Brain microvascular endothelial cell (primary cell): ENCODE data around the gene ARHGAP32.

Experiments used
- DNase-seq: peaks from one replicate; pipeline ENCODE4 v3.0.0-alpha.2; 2020
- H3K27ac ChIP-seq: fragments of 250-450 bp; sonication (Bioruptor Pico); 2 replicates; pipeline ENCODE4 v1.5.1; 2020; ENCODE audit warnings: mild to moderate bottlenecking, moderate library complexity
- H3K27me3 ChIP-seq: fragments of 250-450 bp; sonication (Bioruptor Pico); replicated peaks from 2 replicates; pipeline ENCODE4 v1.5.1; 2020; ENCODE audit warnings: mild to moderate bottlenecking
- H3K36me3 ChIP-seq: fragments of 250-450 bp; sonication (Bioruptor Pico); replicated peaks from 2 replicates; pipeline ENCODE4 v1.5.1; 2020; ENCODE audit warnings: mild to moderate bottlenecking
- H3K4me3 ChIP-seq: 2 replicates; pipeline ENCODE4 v1.5.1; 2011; ENCODE audit warnings: low read depth, mild to moderate bottlenecking, control low read depth, low read length, moderate library complexity
- CTCF ChIP-seq: IDR thresholded peaks from 2 replicates; pipeline ENCODE4 v1.5.1; 2011; ENCODE audit warnings: low read depth, mild to moderate bottlenecking, moderate library complexity, low read length, control low read depth, inconsistent platforms; ENCODE audit errors: missing control alignments
- in situ Hi-C: cut with HindIII; loops from 2 replicates; pipeline ENCODE4 v1.10.0; 2017; ENCODE audit warnings: low sequenced_read_pairs, low pct_ligation_motif_present

The ARHGAP32 gene

GRCh38 chr11:129115652-129116586, 76.2 kb downstream of the ARHGAP32 start:
- Histone ChIP-seq H3K36me3 (no peaks in the 10 kb centered on the region), H3K27me3 (no peaks in the 10 kb centered on the region), H3K4me3 (no peak overlapping the region), H3K27ac (peak overlapping the region; percentile 30)
- TF ChIP-seq CTCF, result no peak
- DNase-seq, result peak; percentile 0
- in situ Hi-C loops, result no loop called here

- no peaks in the 10 kb centered on the region for H3K27me3 ChIP-seq
- H3K27ac ChIP-seq, result no peak overlapping the region
- DNase-seq, result no peak
- no peak overlapping the region for H3K4me3 ChIP-seq
- H3K36me3 ChIP-seq, result no peaks in the 10 kb centered on the region
- TF ChIP-seq CTCF, result no peak
- in situ Hi-C loops, result no loop called here
Observed at GRCh38 chr11:129109701-129110100, 82.4 kb downstream of the ARHGAP32 start.

GRCh38 chr11:129106788-129107187, 85.3 kb downstream of the ARHGAP32 start:
- Histone ChIP-seq H3K27me3 (no peaks in the 10 kb centered on the region), H3K27ac (no peak overlapping the region), H3K4me3 (no peak overlapping the region), H3K36me3 (no peaks in the 10 kb centered on the region)
- no peak for DNase-seq
- in situ Hi-C loops, result no loop called here
- TF ChIP-seq CTCF, result no peak

GRCh38 chr11:129102756-129103155, 89.4 kb downstream of the ARHGAP32 start:
- H3K27ac ChIP-seq, result no peak overlapping the region
- H3K27me3 ChIP-seq, result no peaks in the 10 kb centered on the region
- no peak for DNase-seq
- no peaks in the 10 kb centered on the region for H3K36me3 ChIP-seq
- no peak overlapping the region for H3K4me3 ChIP-seq
- in situ Hi-C loops, result no loop called here
- TF ChIP-seq CTCF, result no peak

GRCh38 chr11:129102225-129102624, 89.9 kb downstream of the ARHGAP32 start:
- H3K4me3 ChIP-seq, result no peak overlapping the region
- TF ChIP-seq CTCF, result no peak
- H3K27me3 ChIP-seq, result no peaks in the 10 kb centered on the region
- H3K27ac ChIP-seq, result no peak overlapping the region
- H3K36me3 ChIP-seq, result no peaks in the 10 kb centered on the region
- DNase-seq, result no peak
- in situ Hi-C loops, result no loop called here
